CD4-positive, alpha-beta T cell (primary cell): ENCODE measurements around the gene RCC2. TPM values are rescaled to one million over a fixed set of nuclear protein-coding genes. Genes with fewer than 3 reads are reported as not detected.
A peak's percentile ranks its signal among the peaks of the same experiment; 100 is the strongest.

Source experiments
- ATAC-seq: fragments of 200-7000 bp; cut with Tn5 transposase; one replicate; pipeline ENCODE4 v1.10.0; 2022; ENCODE audit warnings: mild to moderate bottlenecking; ENCODE audit not compliant: poor library complexity
- CTCF ChIA-PET: fragments of 350-600 bp; sonication (Branson Sonifier 250); formaldehyde crosslinking; loops from one replicate; lab custom pipeline; 2021; ENCODE audit warnings: antibody characterized with exemption, inconsistent platforms; lab: Charles Lee
- POLR2A ChIA-PET: fragments of 350-600 bp; sonication (Branson Sonifier 250); formaldehyde crosslinking; loops from one replicate; lab custom pipeline; 2021; ENCODE audit warnings: antibody characterized with exemption, inconsistent platforms; lab: Charles Lee
- DNase-seq, 14 experiments: peaks; one replicate each; pipeline ENCODE4 v3.0.0-alpha.2; 2013 to 2020; ENCODE audit warnings: mixed read lengths in 2 of 14
- H3K27ac ChIP-seq, 2 donors: one replicate each; pipeline versions ENCODE4 v1.5.1 to v1.7.0; 2013; ENCODE audit warnings: low read length in 2 of 2, low read depth in 1 of 2, mild to moderate bottlenecking in 1 of 2
- H3K27me3 ChIP-seq, 2 experiments: 1 replicate in 1 of 2; 2 replicates in 1 of 2; pipeline versions ENCODE4 v1.6.1 to v1.7.0; 2013; ENCODE audit warnings: low read length in 2 of 2, control low read depth in 1 of 2, mild to moderate bottlenecking in 1 of 2, moderate library complexity in 1 of 2; ENCODE audit not compliant: insufficient read depth in 2 of 2, control insufficient read depth in 1 of 2
- H3K36me3 ChIP-seq: one replicate; pipeline ENCODE4 v1.6.1; 2013; ENCODE audit warnings: low read length, control low read depth; ENCODE audit not compliant: insufficient read depth
- H3K4me1 ChIP-seq: one replicate; pipeline ENCODE4 v1.6.1; 2013; ENCODE audit warnings: low read length, control low read depth; ENCODE audit not compliant: insufficient read depth
- H3K4me3 ChIP-seq: one replicate; pipeline ENCODE4 v1.5.1; 2013; ENCODE audit warnings: mild to moderate bottlenecking, low read length, moderate library complexity
- H3K9me3 ChIP-seq, 2 experiments: 1 replicate in 1 of 2; 2 replicates in 1 of 2; pipeline versions ENCODE4 v1.6.1 to v1.7.0; 2013; ENCODE audit warnings: low read length in 2 of 2, mild to moderate bottlenecking in 2 of 2, control low read depth in 1 of 2, moderate library complexity in 1 of 2; ENCODE audit not compliant: control insufficient read depth in 1 of 2, insufficient read depth in 1 of 2
- H3K27ac Mint-ChIP-seq: one replicate; pipeline ENCODE4 v1.8.0; 2020; ENCODE audit warnings: mixed read lengths
- H3K27me3 Mint-ChIP-seq: one replicate; pipeline ENCODE4 v1.8.0; 2021; ENCODE audit warnings: mixed read lengths
- H3K36me3 Mint-ChIP-seq: one replicate; pipeline ENCODE4 v1.8.0; 2021; ENCODE audit warnings: low read depth, mixed read lengths
- H3K4me1 Mint-ChIP-seq: one replicate; pipeline ENCODE4 v1.8.0; 2021; ENCODE audit warnings: low read depth, mixed read lengths
- H3K4me3 Mint-ChIP-seq: one replicate; pipeline ENCODE4 v1.8.0; 2020; ENCODE audit warnings: mild to moderate bottlenecking, mixed read lengths
- H3K9me3 Mint-ChIP-seq: one replicate; pipeline ENCODE4 v1.8.0; 2020; ENCODE audit warnings: mixed read lengths
- intact Hi-C, 2 experiments: fragments of 100-400 bp; cut with DNase I in 1 of 2; cut with micrococcal nuclease in 1 of 2; formaldehyde crosslinking; loops; one replicate each; pipeline versions ENCODE4 v1.15.1 to v1.9.0; 2023 to 2025; cut with DNase I, micrococcal nuclease
- total RNA-seq, 174 experiments: library from RNA in 2 of 174; stranded (reverse) in 2 of 174; gene quantifications; one replicate each; pipeline ENCODE4 v1.2.3 and lab custom pipeline; 2021 to 2026
- TF ChIP-seq, protein P1 (sequence below): fragments of 200-600 bp; IDR thresholded peaks from one replicate; pipeline ENCODE4 v1.8.0; 2022; ENCODE audit warnings: antibody characterized with exemption, mild to moderate bottlenecking

RCC2 gene
- total RNA-seq, 2 experiments from 2014 or later: 20.1 to 21.0 TPM

DNA sequence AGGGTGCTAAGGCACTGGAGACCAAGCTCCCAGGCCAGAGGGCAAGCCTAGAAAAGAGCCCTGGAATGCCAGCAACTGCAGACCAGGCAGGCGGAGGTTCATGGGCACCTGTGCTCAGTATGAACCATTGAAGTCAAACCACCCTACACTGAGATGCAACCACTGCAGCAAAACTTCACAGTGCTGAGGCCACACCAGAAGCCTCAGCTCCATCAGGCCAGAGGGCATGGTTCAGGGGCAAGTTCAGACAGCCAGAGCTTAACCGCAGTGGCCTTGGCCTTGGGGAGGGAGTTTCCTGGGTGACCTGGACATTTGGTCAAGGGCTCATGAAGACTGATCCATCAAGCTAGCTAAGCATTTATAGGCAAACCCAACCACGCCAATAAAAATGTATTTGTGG is 7.1 kb downstream of the RCC2 start:
- H3K4me1 ChIP-seq: peaks cover 31% of the 10 kb centered on the region
- POLR2A ChIA-PET: no interaction called here
- no peak overlapping the region for H3K27ac ChIP-seq
- Mint-ChIP-seq H3K27ac (peak overlapping the region; percentile 9), H3K9me3 (no peaks in the 10 kb centered on the region), H3K27me3 (no peaks in the 10 kb centered on the region), H3K4me1 (peaks cover 37% of the 10 kb centered on the region), H3K4me3 (no peak overlapping the region), H3K36me3 (peaks cover 63% of the 10 kb centered on the region)
- no peak overlapping the region for H3K4me3 ChIP-seq
- no peaks in the 10 kb centered on the region for H3K9me3 ChIP-seq
- peaks cover 45% of the 10 kb centered on the region for H3K36me3 ChIP-seq
- intact Hi-C loops: no loop called here
- CTCF ChIA-PET: no interaction called here
- TF ChIP-seq, protein P1, sequence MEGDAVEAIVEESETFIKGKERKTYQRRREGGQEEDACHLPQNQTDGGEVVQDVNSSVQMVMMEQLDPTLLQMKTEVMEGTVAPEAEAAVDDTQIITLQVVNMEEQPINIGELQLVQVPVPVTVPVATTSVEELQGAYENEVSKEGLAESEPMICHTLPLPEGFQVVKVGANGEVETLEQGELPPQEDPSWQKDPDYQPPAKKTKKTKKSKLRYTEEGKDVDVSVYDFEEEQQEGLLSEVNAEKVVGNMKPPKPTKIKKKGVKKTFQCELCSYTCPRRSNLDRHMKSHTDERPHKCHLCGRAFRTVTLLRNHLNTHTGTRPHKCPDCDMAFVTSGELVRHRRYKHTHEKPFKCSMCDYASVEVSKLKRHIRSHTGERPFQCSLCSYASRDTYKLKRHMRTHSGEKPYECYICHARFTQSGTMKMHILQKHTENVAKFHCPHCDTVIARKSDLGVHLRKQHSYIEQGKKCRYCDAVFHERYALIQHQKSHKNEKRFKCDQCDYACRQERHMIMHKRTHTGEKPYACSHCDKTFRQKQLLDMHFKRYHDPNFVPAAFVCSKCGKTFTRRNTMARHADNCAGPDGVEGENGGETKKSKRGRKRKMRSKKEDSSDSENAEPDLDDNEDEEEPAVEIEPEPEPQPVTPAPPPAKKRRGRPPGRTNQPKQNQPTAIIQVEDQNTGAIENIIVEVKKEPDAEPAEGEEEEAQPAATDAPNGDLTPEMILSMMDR: no peak
- no peak for ATAC-seq
- H3K27me3 ChIP-seq: no peaks in the 10 kb centered on the region
- DNase-seq: no peak

DNA sequence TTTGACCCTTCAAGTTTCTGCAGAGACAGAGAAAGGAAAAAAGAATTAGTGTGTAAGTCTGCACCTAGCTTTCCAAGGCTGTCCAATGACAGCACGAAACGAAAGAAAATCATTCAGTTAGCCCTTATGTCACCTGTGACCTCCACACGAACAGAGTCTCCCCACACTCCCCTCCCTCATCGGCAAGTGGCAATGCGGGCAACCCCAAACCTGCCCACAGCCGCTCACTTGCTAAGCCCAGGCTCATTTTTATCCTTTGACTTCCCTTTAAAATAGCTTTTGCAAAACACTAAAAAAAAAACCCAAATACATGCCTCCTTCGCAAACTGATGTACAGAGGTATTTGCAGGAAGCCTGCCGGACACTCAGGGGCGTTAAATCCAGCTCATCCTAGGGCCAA is 10.3 kb downstream of the RCC2 start:
- TF ChIP-seq, protein P1: no peak
- no peaks in the 10 kb centered on the region for H3K9me3 Mint-ChIP-seq
- no peak overlapping the region for H3K27ac ChIP-seq
- peaks cover 12% of the 10 kb centered on the region for H3K4me1 Mint-ChIP-seq
- no peak overlapping the region for H3K4me3 ChIP-seq
- H3K4me3 Mint-ChIP-seq: no peak overlapping the region
- peaks cover 67% of the 10 kb centered on the region for H3K36me3 ChIP-seq
- H3K36me3 Mint-ChIP-seq: peaks cover 73% of the 10 kb centered on the region
- H3K27ac Mint-ChIP-seq: peak overlapping the region; percentile 28
- no peak for ATAC-seq
- H3K9me3 ChIP-seq: no peaks in the 10 kb centered on the region
- no peaks in the 10 kb centered on the region for H3K27me3 ChIP-seq
- CTCF ChIA-PET: interaction anchor here (0.6 kb wide), 1 partner anchor 15 kb away, joined by 3 read pairs; no protein-coding TSS in a partner anchor
- POLR2A ChIA-PET: no interaction called here
- H3K4me1 ChIP-seq: peaks cover 10% of the 10 kb centered on the region
- no peaks in the 10 kb centered on the region for H3K27me3 Mint-ChIP-seq
- DNase-seq: no peak
- intact Hi-C loops: no loop called here

DNA sequence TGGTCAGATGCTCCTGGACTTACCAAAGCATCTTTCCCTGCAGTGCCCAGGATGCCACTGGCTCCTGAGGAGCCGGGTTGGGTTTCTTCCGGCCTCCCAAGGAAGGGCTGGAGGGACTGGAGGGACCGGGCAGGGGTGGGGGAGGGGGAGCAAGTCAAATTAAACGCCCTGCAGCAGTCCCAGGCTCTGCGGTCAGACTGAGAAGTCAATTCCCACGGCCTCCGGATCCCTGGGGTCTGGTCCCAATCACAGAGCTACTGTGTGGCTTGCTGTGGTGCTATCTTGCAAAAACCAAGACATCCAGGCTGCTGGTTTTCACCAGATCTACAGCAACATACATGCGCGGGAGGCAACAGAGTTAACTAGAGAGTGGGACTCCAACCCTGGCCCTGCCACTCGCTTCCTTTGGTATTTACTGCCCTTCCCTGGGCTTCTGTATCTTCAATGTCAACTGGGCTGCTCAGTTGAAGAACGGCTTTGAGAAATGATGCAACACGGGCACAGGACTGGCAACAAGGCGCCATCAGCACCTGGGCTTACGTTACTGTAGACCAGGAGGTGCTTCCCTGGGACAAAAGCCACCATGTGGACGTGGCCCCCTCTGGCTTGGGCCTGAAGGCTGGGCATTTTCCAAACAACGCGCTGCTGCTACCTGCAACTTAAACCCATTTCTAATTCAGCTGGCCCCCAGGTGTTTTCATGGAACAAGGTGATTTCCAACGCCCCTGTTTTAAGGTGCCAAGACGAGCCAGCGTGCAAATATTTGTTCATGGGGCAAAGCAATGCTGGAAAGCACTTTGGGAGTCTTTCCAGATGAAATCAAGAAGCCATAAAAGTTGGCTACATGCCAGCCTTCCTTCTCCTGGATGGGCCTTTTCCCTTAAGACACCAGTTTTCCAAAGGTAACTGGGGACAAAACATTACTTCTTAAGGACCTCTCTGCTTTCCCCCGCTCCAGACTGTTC is 11.5 kb downstream of the RCC2 start:
- Mint-ChIP-seq H3K27me3 (no peaks in the 10 kb centered on the region), H3K9me3 (no peaks in the 10 kb centered on the region), H3K27ac (peak overlapping the region; percentile 28), H3K4me3 (no peak overlapping the region), H3K36me3 (peaks cover 78% of the 10 kb centered on the region), H3K4me1 (peaks cover 5% of the 10 kb centered on the region)
- ATAC-seq (no peak), DNase-seq (no peak)
- H3K36me3 ChIP-seq: peaks cover 67% of the 10 kb centered on the region
- no peak overlapping the region for H3K4me3 ChIP-seq
- H3K27ac ChIP-seq: no peak overlapping the region
- TF ChIP-seq, protein P1: no peak
- ChIA-PET CTCF (no interaction called here), POLR2A (interaction anchor here (1.0 kb wide), 1 partner anchor 12 kb away, joined by 3 read pairs; the partner anchor contains the start of gene RCC2)
- no peaks in the 10 kb centered on the region for H3K9me3 ChIP-seq
- intact Hi-C loops: no loop called here
- no peaks in the 10 kb centered on the region for H3K27me3 ChIP-seq
- H3K4me1 ChIP-seq: peaks cover 8% of the 10 kb centered on the region
